GM19397 (cell line): ENCODE results near the gene XPO4.
A peak's percentile ranks its signal among the peaks of the same experiment; 100 is the strongest.
"Not testable (repeated sequence)": the region's sequence is repeated elsewhere in the genome, so short reads cannot be mapped to it uniquely, and the experiment has no call there.

Experiments
- ATAC-seq: cut with Tn5 transposase; IDR thresholded peaks from one replicate; pipeline ENCODE4 v1.9.1; 2021; ENCODE audit warnings: mild to moderate bottlenecking, moderate library complexity; ENCODE audit not compliant: unreplicated experiment

The XPO4 gene

DNA sequence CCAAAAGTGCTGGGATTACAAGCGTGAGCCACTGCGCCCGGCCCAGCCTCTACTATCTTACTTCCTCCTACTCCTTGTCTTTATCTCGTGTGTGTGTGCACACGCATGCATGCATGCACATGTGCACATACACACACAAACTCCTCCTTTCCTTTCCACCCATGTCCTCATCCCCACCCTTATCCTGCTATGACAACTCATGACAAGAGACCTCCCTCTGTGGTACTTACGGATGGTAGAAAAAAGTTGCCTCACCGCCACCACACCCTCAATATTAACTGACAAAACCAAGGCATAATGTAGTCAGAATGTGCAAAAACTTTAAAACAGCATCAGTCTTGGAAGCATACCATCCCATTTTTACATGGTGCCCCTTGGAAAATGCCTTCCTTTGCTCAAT lies 112.9 kb downstream of the XPO4 start:
- ATAC-seq = no peak

DNA sequence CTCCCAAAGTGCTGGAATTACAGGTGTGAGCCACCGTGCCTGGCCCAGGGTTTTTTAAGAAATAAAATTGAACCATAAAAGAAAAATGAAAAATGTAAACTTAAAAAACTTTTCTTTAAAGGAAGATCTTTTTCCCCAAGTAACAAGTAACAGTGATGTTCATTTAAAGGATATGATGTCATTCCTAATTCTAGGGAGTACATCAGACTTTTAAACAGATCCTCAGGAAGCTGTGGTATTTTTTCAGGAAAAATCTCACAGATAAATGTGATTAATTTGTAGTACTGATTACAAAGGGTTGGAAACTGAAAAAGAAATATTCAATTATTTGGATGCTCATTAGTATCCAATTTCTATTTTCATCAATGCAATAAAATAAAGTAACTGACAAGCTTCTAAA lies 114.2 kb downstream of the XPO4 start:
- no peak for ATAC-seq

- no peak for ATAC-seq
Observed at GRCh38 chr13:20787180-20787579, 115.4 kb downstream of the XPO4 start.

GRCh38 chr13:20782116-20782708 lies 120.3 kb downstream of the XPO4 start:
- no peak for ATAC-seq

DNA sequence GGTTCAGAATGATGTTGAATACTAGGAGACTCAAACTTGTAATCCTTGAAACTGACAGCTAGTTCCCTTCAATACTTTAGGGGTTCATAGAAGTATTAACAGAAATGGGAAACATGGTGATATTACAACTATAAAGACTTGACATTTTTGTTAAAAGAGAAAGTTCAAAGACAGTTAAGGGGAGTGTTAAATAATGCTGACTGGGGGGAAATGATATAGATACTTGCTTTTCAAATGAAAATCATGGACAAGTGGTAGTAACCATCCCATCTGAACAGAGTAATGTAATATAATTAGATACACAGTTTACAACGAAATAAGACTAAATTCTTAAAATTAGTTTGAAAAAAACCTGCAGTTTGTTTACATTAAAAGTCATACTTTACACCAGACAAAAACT lies 122.2 kb downstream of the XPO4 start:
- no peak for ATAC-seq

DNA sequence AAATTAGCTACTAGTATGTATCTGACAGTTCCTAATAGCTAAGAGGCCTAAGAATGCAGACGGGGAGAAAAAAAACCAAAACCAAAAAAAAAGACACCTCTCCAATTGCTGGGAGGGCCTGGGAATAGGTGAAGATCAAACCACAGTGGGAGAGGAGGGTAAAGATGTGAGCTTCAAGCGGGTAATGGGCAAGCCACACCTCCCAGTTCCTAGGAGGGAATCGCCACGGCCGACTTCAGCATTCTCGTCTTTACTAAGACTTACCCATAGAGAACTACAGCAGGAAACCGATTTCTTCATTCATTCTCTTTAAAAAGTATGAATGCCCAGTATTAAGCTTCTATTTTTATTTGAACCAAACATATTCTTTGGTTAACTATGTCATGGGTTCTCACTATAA lies 123.1 kb downstream of the XPO4 start:
- ATAC-seq = no peak

DNA sequence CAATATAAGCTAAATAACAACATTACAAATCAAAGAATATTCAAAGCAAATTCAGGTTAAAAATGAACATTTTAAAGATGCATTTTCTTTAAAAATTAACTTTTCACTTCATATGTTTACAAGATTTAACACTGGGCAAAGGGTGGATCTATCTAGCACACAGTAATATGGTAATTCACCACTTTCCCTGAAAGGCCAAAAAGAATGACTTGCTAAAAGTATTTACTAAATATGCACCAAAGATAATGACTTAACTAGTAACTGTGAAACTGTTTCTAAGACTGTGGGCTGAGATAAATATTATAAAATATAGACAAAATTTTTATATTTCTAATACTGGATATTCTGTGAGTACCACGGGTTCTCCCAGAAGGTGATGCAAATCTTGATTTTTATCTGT lies 124.2 kb downstream of the XPO4 start:
- ATAC-seq = no peak

- ATAC-seq = no peak
Observed at GRCh38 chr13:20776751-20777150, 125.8 kb downstream of the XPO4 start.

DNA sequence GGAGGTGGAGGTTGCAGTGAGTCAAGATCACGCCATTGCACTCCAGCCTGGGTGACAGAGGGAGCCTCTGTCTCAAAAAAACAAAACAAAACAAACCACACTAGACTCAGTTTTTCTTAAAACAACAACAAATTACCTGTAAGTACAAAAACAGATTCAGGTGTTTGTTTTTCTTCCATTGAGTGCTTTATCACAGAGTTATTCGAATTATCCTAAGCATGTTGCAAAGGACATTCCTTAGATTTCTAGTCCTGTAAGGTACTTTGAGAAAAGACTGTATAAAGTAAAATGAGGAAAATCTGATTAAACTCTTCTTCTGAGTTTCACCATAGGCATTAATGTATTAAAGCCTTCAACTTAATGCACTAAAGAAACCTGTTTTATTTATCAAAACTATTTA lies 126.6 kb downstream of the XPO4 start:
- no peak for ATAC-seq

GRCh38 chr13:20774746-20775145 lies 127.8 kb downstream of the XPO4 start:
- ATAC-seq = no peak

DNA sequence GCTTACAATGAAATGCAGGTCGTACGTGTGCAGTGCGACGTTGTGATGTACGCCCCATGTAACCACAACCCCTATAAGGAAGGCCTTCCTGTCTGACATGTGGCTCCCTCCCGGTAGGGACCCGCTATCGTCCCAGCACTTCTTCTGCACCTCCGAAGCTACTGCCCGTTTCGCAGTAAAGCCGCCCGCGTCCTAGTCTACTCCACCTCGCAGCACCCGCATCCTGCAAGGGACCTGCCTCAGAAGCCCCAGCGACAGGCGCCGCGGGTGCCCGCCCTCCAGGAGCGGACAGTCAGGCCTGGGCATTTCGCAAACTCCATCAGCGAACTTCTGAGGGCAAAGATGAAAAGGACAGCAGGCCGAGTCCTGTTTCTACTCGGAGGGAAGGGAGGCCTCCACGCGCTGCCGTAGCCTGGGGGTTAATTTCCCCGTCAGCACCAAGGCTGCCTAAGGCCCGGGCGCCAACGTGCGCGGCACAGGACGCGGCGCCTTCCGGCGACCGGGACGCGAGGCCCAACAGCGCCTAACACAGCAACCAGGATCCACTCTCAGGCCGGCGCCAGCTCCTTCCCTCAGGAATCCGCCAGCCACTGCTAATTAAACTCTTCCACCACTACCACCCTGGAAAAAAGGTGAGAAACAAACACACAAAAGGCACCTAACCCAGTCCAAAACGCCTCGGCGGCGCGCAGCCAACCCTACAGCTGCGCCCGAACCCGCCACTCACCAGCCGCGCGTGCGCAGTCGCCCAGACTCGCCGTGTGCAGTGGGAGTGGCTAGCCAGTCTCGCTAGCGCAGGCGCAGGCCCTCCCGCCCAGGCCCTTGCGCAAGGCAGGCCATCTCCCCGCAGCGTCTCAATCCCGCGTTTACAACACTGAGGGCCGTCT lies 129.1 kb downstream of the XPO4 start, which contains the start of gene EEF1AKMT1:
EEF1AKMT1 (minus strand) TSS at position 768 of the 887 bp plus-strand sequence. CDS start 16,363 bp downstream, outside the sequence.
- peak; percentile 94 for ATAC-seq

DNA sequence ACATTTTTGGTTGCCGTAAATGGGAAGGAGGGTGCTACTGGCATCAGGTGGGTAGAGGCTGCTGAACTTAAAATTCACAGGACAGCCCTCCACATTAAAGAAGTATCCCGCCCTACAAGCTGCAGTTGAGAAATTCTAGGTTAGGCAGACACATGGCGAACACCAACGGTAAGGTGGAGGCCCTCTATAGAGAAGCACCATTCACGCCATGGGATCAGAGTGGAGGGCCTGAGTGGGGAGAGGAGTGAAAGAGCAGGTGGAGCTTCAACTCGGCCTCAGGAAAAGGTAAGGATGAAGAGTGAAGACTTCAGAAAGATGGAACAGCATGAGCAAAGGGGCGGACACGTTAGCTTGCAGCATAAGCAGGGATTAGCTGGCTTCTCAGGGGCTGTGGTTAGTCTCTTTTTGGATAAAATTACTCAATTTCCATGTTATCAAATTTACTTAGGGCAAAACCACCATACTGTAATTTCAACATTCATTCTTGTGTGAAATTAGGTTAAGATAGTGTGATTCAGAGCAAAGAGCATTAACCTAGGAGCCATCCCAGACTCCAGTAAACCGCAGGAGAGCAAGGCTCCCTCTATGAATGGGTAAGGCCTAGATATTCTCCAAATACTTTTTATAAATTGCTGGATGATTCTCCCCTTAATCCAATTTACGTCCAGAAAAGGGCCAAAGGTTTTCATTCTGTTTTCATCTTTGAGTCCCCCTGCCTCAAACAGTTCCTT lies 130.0 kb downstream of the XPO4 start:
- ATAC-seq = no peak

DNA sequence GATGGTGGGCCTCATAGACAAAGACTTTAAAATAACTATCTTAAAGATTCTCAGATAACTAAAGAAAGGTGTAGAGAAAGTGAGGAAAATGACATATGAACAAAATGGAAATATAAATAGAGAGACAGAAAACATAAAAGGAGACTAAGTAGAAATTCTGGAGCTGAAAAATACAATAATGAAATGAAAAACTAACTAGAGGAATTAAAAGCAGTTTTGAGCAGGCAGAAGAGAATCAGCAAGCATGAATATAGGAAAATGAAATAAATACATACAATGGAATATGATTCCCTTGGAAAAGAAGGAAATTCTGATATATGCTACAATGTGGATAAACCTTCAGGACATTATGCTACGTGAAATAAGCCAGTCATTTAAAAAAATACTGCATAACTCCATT lies 132.7 kb downstream of the XPO4 start:
- ATAC-seq = no peak

- ATAC-seq = no peak
Observed at GRCh38 chr13:20769091-20769490, 133.5 kb downstream of the XPO4 start.

DNA sequence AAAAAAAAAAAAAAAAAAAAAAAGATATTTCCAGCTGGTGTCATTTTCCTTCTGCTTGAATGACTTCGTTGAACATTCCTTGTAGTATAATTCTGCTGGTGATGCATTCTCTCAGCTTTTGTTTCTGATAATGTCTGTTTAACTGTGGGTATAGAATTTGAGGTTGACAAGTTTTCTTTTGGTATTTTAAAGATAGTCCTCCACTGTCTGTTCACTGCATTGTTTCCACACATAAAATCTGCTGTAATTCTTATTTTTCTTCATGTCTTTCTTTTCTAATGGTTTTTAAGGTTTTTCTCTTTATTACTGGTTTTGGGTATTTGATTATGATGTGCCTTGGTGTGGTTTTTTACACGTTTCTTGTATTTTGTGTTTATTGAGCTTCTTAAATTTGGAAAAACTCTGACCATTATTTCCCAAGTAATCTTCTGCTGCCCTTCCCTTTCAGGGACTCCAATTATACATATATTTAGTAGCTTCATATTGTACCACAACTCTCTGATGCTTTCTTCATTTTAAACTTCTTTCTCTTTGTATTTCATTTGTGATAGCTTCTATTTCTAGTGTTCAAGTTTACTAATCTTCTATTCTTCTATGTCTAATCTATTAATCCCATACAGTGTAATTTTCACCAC lies 135.1 kb downstream of the XPO4 start:
- no peak for ATAC-seq

- no peak for ATAC-seq
Observed at GRCh38 chr13:20760872-20761271, 141.7 kb downstream of the XPO4 start.

DNA sequence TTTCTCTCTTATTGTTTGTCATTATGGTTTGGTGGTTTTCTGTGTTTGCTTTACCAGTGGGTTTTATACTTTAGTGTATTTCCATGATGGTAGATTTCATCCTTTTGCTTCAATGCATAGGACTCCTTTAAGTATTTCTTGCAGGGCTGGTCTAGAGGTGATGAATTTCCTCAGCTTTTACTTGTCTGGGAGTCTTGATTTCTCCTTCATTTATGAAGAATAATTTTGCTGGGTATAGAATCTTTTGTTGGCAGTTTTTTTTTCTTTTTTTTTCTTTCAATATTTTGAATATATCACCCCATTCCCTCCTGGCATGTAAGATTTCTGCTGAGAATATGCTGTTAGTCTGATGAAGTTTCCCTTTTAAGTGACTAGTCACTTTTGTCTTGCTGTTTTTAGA lies 148.5 kb downstream of the XPO4 start:
- no peak for ATAC-seq

DNA sequence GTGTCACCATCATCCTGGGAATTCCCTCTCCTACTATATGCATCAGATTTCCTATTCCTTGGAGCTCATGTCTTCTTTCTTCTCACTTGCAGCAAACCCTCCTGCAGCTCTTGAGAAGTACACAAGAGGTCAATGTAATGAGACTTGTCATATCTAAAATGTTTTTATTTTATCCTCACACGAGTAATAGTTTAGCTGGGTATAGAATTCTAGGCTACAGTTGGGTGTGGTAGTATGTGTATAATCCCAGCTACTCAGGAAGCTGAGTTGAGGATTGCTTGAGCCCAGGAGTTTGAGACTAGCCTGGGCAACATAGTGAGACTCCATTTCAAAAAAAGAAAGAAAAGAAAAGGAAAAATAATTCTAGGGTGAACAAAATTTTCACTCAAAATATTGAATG lies 153.2 kb downstream of the XPO4 start:
- no peak for ATAC-seq

DNA sequence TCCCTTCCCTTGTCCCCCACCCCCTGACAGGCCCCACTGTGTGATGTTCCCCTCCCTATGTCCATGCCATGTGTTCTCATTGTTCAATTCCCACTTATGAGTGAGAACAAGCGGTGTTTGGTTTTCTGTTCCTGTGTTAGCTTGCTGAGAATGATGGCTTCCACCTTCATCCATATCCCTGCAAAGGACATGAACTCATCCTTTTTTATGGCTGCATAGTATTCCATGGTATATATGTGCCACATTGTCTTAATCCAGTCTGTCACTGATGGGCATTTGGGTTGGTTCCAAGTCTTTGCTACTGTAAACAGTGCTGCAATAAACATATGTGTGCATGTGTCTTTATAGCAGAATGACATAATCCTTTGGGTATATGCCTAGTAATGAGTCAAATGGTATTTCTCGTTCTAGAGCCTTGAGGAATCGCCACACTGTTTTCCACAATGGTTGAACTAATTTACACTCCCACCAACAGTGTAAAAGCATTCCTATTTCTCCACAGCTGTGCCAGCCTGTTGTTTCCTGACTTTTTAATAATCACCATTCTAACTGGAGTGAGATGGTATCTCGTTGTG lies 158.6 kb downstream of the XPO4 start:
- not testable (repeated sequence) for ATAC-seq

DNA sequence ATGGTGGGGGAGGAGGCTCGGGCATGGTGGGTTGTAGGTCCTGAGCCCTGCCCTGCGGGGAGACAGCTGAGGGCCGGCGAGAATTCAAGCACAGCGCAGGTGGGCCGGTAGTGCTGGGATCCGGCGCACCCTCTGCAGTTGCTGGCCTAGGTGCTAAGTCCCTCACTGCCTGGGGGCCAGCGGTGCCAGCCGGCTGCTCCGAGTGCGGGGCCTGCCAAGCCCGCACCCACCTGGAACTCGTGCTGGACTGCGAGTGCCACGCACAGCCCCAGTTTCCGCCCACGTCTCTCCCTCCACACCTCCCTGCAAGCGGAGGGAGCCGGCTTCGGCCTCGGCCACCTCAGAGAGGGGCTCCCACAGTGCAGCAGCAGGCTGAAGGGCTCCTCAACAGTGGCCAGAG lies 162.5 kb downstream of the XPO4 start:
- ATAC-seq = no peak

DNA sequence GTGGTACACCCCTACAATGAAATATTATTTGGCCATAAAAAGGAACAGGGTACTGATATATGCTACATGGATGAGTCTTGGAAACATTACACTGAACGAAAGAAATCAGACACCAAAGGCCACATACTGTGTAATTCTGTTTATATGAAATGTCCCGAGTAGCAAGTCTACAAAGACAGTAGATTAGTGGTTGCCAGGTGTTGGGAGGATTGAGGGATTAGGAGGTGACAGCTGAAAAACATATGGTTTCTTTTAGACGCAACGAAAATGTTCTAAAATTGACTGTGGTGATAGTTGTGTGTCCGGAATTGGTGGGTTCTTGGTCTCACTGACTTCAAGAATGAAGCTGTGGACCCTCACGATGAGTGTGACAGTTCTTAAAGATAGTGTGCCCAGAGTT lies 163.9 kb downstream of the XPO4 start:
- ATAC-seq = no peak
